Activated CD8-positive, alpha-beta T cell treated with anti-CD3 and anti-CD28 coated beads for 36 hours (primary cell): ENCODE data around the gene INPP5A. TPM values are rescaled to one million over a fixed set of nuclear protein-coding genes. Genes with fewer than 3 reads are reported as not detected.

Experiments
- ATAC-seq: fragments of 200-7000 bp; cut with Tn5 transposase; one replicate; pipeline ENCODE4 v1.10.0; 2021; ENCODE audit warnings: mild to moderate bottlenecking, moderate library complexity
- CTCF ChIA-PET: fragments of 350-600 bp; sonication (Branson Sonifier 250); formaldehyde crosslinking; loops from one replicate; lab custom pipeline; 2021; ENCODE audit warnings: antibody characterized with exemption; lab: Charles Lee
- POLR2A ChIA-PET: fragments of 350-600 bp; sonication (Branson Sonifier 250); formaldehyde crosslinking; loops from one replicate; lab custom pipeline; 2021; ENCODE audit warnings: antibody characterized with exemption; lab: Charles Lee
- DNase-seq: peaks from one replicate; pipeline ENCODE4 v3.0.0-alpha.2; 2020
- H3K27ac Mint-ChIP-seq: one replicate; pipeline ENCODE4 v1.8.0; 2021; ENCODE audit warnings: mild to moderate bottlenecking, mixed read lengths
- H3K27me3 Mint-ChIP-seq: one replicate; pipeline ENCODE4 v1.8.0; 2021; ENCODE audit warnings: mixed read lengths
- H3K36me3 Mint-ChIP-seq: one replicate; pipeline ENCODE4 v1.8.0; 2021; ENCODE audit warnings: low read depth, mixed read lengths
- H3K4me1 Mint-ChIP-seq: one replicate; pipeline ENCODE4 v1.8.0; 2021; ENCODE audit warnings: low read depth, mixed read lengths
- H3K4me3 Mint-ChIP-seq: one replicate; pipeline ENCODE4 v1.8.0; 2021; ENCODE audit warnings: mild to moderate bottlenecking, moderate library complexity, mixed read lengths
- H3K9me3 Mint-ChIP-seq: one replicate; pipeline ENCODE4 v1.8.0; 2021; ENCODE audit warnings: mixed read lengths
- CTCF ChIP-seq: fragments of 200-600 bp; IDR thresholded peaks from one replicate; pipeline ENCODE4 v1.8.0; 2022; ENCODE audit warnings: antibody characterized with exemption, mild to moderate bottlenecking
- intact Hi-C: fragments of 100-400 bp; cut with micrococcal nuclease; formaldehyde crosslinking; loops from one replicate; pipeline ENCODE4 v1.10.0; 2022
- total RNA-seq, 2 experiments: library from RNA; stranded (reverse); gene quantifications; one replicate each; pipeline ENCODE4 v1.2.3, GENCODE V29; 2021

INPP5A gene
- total RNA-seq, 2 experiments from 2014 or later = 9.6 to 10.4 TPM

- Mint-ChIP-seq H3K9me3 (no peaks in the 10 kb centered on the region), H3K4me1 (peaks cover 6% of the 10 kb centered on the region), H3K36me3 (peaks cover 15% of the 10 kb centered on the region), H3K27me3 (no peaks in the 10 kb centered on the region), H3K27ac (no peak overlapping the region), H3K4me3 (no peak overlapping the region)
- DNase-seq (no peak), ATAC-seq (no peak)
- no peak for TF ChIP-seq CTCF
- ChIA-PET CTCF (interaction anchor here (0.8 kb wide), 1 partner anchor 42 kb away, joined by 3 read pairs; no protein-coding TSS in a partner anchor), POLR2A (no interaction called here)
- intact Hi-C loops = no loop called here
Observed at GRCh38 chr10:132697578-132698200, 160.1 kb downstream of the INPP5A start.

DNA sequence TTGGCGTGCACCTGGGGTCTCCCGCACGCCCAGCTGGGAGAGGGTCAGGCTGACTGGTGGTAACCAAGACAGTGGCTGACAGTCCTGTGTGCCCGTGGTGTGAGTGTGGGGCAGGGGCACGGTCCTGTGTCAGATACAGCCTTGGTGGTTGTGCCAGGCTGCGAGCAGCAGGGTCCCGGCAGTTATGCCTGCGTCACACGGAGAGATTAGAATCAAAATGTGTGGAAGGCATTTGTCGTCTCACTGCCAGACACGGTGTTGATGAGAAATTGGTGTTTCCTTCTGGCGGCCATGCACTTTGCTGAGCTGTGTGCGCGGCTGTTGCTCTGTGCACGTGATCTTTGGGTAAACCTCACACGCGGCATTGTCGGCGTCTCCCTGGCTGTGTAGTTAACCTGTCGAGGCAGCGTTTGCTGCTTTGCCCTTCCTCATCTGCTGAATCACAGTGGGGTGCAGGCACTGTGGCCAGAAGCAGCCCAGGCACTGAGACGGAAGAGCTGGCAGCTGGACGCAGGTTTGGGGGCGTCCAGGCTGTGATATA, 160.7 kb downstream of the INPP5A start:
- H3K4me3 Mint-ChIP-seq = no peak overlapping the region
- CTCF ChIA-PET = interaction anchor here (0.8 kb wide), 1 partner anchor 43 kb away, joined by 3 read pairs; no protein-coding TSS in a partner anchor
- DNase-seq (no peak), ATAC-seq (no peak)
- no peaks in the 10 kb centered on the region for H3K9me3 Mint-ChIP-seq
- no peak overlapping the region for H3K27ac Mint-ChIP-seq
- POLR2A ChIA-PET = no interaction called here
- no peaks in the 10 kb centered on the region for H3K27me3 Mint-ChIP-seq
- peaks cover 15% of the 10 kb centered on the region for H3K36me3 Mint-ChIP-seq
- peaks cover 6% of the 10 kb centered on the region for H3K4me1 Mint-ChIP-seq
- TF ChIP-seq CTCF = no peak
- intact Hi-C loops = no loop called here

DNA sequence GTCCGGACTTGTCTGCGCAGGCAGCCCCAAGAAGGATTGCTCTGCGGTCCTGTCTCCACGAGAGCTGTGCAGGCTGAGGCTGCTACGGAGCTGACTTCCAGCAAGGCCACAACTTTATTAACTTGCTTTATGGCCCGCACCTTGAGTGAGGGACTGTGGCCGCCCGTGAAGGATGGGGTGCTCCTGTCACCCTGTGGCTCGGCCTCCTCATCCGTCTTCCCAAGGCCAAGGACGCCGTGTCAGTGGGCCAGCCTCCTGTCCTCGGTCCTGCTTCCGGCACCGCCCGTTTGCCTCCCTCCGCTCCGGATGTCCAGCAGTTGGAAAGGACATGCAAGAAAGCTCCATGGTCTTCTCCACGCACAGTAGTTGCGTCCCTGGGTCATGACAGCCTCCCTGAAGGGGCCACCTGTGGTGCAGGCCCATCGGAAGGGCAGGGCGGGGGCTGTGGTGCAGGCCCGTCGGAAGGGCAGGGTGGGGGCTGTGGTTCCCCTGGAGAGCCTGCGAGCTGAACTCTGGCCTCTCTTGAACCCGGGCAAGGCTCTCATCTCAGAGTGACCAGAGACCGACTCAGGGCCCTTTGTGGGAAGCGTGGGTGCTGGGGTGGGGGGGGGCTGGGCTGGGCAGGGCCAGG, 161.3 kb downstream of the INPP5A start:
- Mint-ChIP-seq H3K4me3 (no peak overlapping the region), H3K4me1 (peaks cover 6% of the 10 kb centered on the region), H3K27me3 (no peaks in the 10 kb centered on the region), H3K27ac (no peak overlapping the region), H3K9me3 (no peaks in the 10 kb centered on the region), H3K36me3 (peaks cover 16% of the 10 kb centered on the region)
- intact Hi-C loops = no loop called here
- no peak for DNase-seq
- CTCF ChIA-PET = no interaction called here
- no peak for TF ChIP-seq CTCF
- POLR2A ChIA-PET = no interaction called here
- ATAC-seq = no peak

DNA sequence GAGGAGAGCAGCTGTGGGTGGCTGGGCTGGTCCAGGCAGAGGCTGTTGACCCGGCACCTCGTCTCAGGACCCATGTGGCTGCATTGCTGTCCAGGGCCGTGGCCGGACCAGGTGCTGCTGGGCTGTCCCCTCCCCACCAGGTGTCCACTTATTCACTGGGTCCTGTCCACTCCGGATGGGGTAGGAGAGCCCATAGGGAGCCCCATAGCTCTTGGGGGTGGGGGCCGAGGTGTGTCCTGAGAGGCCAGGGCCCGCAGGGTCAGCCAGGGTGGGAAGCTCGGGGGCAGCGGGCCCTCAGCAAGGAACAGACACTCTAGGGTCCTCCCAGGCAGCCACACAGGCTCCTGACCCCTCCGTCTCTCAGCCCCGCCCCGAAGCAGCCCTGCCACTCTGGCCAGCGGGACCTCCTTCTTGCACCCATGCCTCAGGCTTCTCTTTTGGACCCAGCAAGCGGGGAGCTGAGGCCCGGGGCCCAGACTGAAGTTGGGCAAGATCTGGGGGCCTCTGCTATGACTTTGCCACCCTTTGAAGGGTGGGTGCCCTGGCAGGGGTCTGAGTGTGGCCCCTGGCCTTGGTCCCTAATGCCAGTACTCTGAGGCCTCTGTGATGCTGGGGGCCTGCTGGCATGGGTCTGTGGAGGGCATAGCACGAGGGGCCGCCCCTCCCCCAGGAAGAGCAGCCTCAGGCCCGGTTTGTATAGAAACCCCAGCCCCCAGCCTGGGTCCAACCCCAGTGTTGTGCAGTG, 162.0 kb downstream of the INPP5A start:
- intact Hi-C loops = no loop called here
- ATAC-seq = no peak
- TF ChIP-seq CTCF = no peak
- H3K27me3 Mint-ChIP-seq = no peaks in the 10 kb centered on the region
- POLR2A ChIA-PET = no interaction called here
- no peak for DNase-seq
- H3K9me3 Mint-ChIP-seq = no peaks in the 10 kb centered on the region
- peaks cover 20% of the 10 kb centered on the region for H3K36me3 Mint-ChIP-seq
- CTCF ChIA-PET = no interaction called here
- H3K4me3 Mint-ChIP-seq = no peak overlapping the region
- peaks cover 6% of the 10 kb centered on the region for H3K4me1 Mint-ChIP-seq
- H3K27ac Mint-ChIP-seq = no peak overlapping the region
